Inflammatory macrophage treated with lipopolysaccharide for 1 hour (primary cell): Measurements from ENCODE around the gene ZNF627.
A peak's percentile ranks its signal among the peaks of the same experiment; 100 is the strongest.
"Not testable (repeated sequence)": the region's sequence is repeated elsewhere in the genome, so short reads cannot be mapped to it uniquely, and the experiment has no call there.

Experiments
- DNase-seq, 2 donors: peaks; one replicate each; pipeline ENCODE4 v3.0.0-alpha.2; 2020 to 2022

The ZNF627 gene

GRCh38 chr19:11576227-11576626 is 21.1 kb upstream of the ZNF627 start:
- DNase-seq = peak; percentile 38 to 53

GRCh38 chr19:11577451-11578257 is 19.6 kb upstream of the ZNF627 start, which contains the start of gene ACP5:
Gene ACP5, minus strand, starts transcription at chr19:11577645. Its CDS starts 328 bp downstream, at chr19:11577317.
- DNase-seq = peak; percentile 59 to 80

DNA sequence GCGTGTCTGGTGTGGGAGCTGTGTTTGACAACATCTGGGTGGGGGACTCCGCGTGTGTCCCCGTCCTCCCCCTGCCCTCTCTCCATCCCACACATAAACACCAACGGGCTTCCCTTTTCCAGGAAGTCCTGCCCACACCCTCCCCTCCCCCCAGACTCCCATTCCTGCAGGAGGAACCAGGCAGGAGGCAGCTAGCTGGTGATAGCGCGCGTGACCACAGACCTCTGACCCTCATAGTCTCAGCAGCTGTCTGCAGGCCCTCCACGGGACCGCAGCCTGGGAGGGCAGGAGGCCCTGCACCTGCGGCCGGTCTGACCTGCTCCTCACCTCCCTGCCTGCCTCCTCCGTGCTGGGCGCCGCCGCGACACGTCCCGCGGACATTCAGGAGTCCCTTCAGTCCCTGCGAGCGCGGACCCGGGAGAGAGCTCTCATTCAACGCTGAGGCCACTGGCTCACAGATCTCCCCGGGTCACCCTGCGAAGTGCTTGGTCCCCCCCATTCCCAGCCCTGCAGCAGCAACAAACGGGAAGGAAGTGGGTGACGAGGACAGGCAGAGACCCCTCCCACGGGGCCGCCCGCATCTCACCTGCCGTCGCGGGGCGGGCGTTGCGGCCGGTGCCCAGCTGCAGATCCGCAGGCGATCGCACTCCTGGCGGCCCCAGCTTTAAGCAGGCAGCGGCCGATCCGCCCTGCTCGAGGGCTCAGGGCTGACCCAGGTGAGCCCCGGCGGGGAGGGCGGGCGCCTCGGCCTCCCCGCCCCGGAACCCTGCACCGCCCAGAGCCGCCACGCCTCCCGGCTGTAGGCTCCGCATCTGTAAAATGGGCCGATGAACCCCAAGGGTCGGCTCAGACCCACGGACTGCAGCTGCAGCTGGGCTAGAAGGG is 18.8 kb upstream of the ZNF627 start:
- DNase-seq = peak; percentile 47 to 76

- DNase-seq = peak; percentile 45 to 46
Measured at GRCh38 chr19:11580116-11580515, 17.2 kb upstream of the ZNF627 start.

DNA sequence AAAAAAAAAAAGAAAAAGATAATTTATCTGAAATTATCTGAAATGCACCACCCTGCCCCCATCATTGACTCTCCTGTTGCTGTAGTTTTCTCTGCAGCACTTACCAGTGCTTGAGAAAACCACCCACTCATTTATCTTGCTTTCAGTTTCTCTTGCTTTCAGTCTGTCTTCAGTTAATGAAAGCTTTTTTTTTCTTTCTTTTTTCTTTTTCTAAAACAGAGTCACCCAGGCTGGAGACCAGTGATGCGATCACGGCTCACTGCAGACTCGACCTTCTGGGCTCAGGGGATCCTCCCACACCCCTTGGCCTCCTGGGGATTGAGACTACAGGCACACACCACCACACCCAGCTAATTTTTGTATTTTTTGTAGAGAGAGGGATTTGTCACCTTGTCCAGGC is 15.5 kb upstream of the ZNF627 start:
- DNase-seq = peak; percentile 62 to 85

- DNase-seq = no peak
Measured at GRCh38 chr19:11586331-11586730, 11.0 kb upstream of the ZNF627 start.

DNA sequence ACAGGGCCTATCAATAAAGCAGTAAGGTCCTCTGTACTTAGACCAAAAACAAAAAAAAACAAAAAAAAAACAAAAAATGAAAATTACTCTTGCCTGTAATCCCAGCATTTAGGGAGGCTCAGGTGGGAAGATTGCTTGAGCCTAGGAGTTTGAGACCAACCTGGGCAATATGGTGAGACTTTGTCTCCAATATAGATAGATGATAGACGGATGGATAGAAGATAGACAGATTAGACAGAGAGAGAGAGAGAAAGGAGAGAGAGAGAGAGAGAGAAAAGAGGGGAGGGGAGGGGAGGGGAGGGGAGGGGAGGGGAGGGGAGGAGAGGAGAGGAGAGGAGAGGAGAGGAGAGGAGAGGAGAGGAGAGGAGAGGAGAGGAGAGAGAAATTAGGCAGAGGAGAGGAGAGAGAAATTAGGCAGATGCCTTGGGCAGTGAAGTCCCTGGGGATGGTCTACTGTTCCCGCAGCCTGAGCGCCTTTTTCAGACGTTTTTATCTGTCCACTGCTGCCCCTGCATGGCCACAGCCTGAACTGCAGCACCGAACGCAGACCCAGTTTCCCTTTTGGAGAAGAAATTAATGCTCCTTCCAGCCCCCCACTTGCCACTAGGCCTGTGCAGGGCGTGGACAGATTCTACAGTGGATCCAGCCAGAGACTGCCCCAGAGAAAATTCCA is 9.8 kb upstream of the ZNF627 start:
- peak; percentile 45 to 92 for DNase-seq

GRCh38 chr19:11587975-11588631 is 9.2 kb upstream of the ZNF627 start:
- no peak for DNase-seq

DNA sequence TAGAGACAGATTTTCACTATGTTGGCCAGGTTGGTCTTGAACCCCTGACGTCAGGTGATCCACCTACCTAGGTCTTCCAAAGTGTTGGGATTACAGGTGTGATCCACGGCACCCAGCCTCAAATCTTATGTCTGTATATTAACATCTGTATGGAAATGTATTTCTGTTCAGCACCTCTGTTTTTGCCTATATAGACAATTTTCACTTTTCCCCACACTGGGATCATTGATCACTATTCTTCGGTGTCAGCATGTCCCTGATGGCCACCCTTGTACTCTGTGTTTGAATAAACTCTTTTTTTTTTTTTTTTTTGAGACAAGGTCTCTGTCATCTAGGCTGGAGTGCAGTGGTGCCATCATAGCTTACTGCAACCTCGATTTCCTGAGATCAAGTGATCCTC is 3.2 kb upstream of the ZNF627 start:
- no peak for DNase-seq

GRCh38 chr19:11596156-11596555 is 1.1 kb upstream of the ZNF627 start:
- no peak for DNase-seq

DNA sequence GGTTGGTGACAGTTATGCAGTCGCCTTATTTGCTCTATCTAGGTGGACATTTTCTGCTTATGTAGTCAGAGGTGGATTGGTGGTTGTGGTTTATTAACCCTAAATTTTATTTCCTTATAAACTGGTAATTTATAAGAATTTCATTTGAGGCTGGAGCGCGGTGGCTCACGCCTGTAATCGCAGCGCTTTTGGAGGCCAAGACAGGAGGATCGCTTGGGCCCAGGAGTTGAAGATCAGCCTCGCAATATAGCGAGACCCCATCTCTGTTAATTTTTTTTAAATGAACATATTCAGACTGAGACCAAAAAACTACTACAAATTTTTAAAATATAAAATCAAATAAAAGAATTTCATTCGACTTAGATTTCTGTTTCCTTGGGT is 810 bp downstream of the ZNF627 start:
- no peak for DNase-seq

- DNase-seq = no peak
Measured at GRCh38 chr19:11598746-11599145, 1.5 kb downstream of the ZNF627 start.

DNA sequence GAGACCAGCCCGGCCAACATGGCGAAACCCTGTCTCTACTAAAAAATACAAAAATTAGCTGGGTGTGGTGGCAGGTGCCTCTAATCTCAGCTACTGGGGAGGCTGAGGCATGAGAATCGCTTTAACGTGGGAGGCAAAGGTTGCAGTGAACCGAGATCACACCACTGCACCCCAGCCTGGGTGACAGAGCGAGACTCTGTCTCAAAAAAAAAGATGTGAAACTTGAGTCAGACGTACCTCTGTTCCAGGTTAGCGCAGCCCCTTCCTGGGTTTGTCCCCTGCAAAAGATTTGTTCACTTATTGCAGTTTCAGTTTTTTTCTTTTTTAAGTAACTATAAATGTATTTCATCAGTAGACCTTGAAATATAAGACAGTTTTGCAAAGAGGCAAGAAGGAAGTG is 2.4 kb downstream of the ZNF627 start:
- not testable (repeated sequence) for DNase-seq

- no peak for DNase-seq
Measured at GRCh38 chr19:11606484-11606883, 9.2 kb downstream of the ZNF627 start.

GRCh38 chr19:11611730-11612129 is 14.4 kb downstream of the ZNF627 start:
- no peak for DNase-seq

- DNase-seq = no peak
Measured at GRCh38 chr19:11612816-11613511, 15.7 kb downstream of the ZNF627 start.

- no peak for DNase-seq
Measured at GRCh38 chr19:11617180-11618062, 20.1 kb downstream of the ZNF627 start.

DNA sequence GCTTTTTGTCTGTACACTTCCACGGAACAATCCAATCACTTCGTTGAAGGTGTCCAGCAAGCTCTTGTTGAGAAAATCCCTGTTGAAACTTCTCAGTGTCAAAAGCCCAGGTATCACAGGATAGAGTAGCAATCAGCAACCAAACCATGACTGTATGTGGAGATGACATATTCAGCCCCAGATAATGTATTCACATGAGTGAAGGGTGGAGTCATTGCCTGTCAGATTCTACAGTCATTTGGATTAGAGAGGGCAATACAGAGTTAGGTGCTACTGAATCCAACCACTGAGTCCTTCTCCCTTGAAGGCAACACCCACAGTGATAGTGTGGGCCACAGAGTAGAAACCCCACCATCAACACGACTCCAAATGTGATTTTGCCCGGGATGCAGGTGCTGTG is 23.3 kb downstream of the ZNF627 start:
- no peak for DNase-seq

DNA sequence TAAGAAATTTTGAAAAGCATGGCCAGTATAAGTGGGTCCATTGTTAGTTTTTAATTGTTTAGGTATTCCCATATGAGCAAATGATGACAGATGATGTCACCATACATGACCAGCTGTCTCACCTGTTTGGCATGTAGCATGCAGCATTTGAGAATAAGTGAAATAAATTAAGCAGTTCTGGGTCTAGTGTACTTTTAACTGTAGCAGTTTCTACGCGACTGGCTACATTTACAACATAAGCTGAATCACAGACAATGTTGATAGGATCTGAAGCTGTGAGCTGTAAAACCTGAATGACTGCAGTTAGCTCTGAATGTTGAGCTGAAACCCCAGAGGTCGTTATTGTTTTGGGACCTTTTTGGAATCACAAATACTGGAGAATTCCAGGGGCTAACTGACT is 25.1 kb downstream of the ZNF627 start:
- not testable (repeated sequence) for DNase-seq

- peak in 1 of 2 donors; percentile 2 for DNase-seq
Measured at GRCh38 chr19:11624069-11624463, 26.8 kb downstream of the ZNF627 start.

DNA sequence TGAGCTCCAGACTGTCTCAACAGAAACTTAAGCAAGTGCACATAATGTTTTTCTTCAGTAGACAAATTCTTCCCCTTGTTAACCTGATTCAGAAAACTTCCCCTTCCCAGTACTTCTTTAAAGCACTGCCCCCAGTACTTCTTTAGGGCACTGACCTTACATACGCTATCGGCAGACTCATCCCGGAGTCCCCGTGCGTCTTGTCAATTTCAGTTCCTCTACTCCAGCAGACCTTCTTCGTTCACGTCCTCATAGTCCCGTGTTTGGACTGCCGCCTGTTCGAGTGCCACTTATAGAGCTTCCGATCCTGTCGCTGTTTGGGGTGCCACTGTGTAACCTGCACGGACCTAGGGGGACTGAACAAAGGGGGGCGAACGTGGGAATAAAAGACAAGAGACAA is 29.0 kb downstream of the ZNF627 start:
- peak; percentile 36 to 60 for DNase-seq
